NCI-H82 treated with DMSO at 0.1 percent for 48 hours (cell line): ENCODE results near the gene XYLT2.

ENCODE experiments used
- DNase-seq: peaks from one replicate; lab custom pipeline; 2025; ENCODE audit not compliant: unreplicated experiment; lab: John Stamatoyannopoulos, UW

XYLT2 gene

GRCh38 chr17:50348522-50349242, 2.8 kb downstream of the XYLT2 start:
- no peak for DNase-seq

- no peak for DNase-seq
These were observed 3.3 kb downstream of the XYLT2 start for GRCh38 chr17:50349243-50349600.

- DNase-seq: no peak
These were observed 4.8 kb downstream of the XYLT2 start for GRCh38 chr17:50350733-50351132.

- no peak for DNase-seq
These were observed 6.3 kb downstream of the XYLT2 start for GRCh38 chr17:50352072-50352692.

- no peak for DNase-seq
These were observed 7.0 kb downstream of the XYLT2 start for GRCh38 chr17:50352693-50353599.

- DNase-seq: no peak
These were observed 7.8 kb downstream of the XYLT2 start for GRCh38 chr17:50353600-50354195.

GRCh38 chr17:50354198-50354597, 8.3 kb downstream of the XYLT2 start:
- no peak for DNase-seq

GRCh38 chr17:50354776-50355175, 8.8 kb downstream of the XYLT2 start:
- no peak for DNase-seq

- no peak for DNase-seq
These were observed 9.4 kb downstream of the XYLT2 start for GRCh38 chr17:50355336-50355700.

GRCh38 chr17:50355701-50356341, 9.9 kb downstream of the XYLT2 start:
- no peak for DNase-seq

- DNase-seq: no peak
These were observed 10.5 kb downstream of the XYLT2 start for GRCh38 chr17:50356418-50356817.

- DNase-seq: no peak
These were observed 11.1 kb downstream of the XYLT2 start for GRCh38 chr17:50356892-50357510.

GRCh38 chr17:50358177-50358576, 12.3 kb downstream of the XYLT2 start:
- no peak for DNase-seq

- no peak for DNase-seq
These were observed 13.2 kb downstream of the XYLT2 start for GRCh38 chr17:50359005-50359699.

GRCh38 chr17:50359998-50360461, 14.1 kb downstream of the XYLT2 start:
- DNase-seq: no peak

GRCh38 chr17:50360486-50361115, 14.7 kb downstream of the XYLT2 start:
- DNase-seq: no peak

- DNase-seq: peak; percentile 18
These were observed 15.9 kb downstream of the XYLT2 start for GRCh38 chr17:50361561-50362480.

GRCh38 chr17:50362661-50363060, 16.7 kb downstream of the XYLT2 start:
- DNase-seq: no peak
